Measurements from ENCODE around the gene KTI12.
"Not testable (repeated sequence)": the region's sequence is repeated elsewhere in the genome, so short reads cannot be mapped to it uniquely, and the experiment has no call there.

Gene KTI12

DNA sequence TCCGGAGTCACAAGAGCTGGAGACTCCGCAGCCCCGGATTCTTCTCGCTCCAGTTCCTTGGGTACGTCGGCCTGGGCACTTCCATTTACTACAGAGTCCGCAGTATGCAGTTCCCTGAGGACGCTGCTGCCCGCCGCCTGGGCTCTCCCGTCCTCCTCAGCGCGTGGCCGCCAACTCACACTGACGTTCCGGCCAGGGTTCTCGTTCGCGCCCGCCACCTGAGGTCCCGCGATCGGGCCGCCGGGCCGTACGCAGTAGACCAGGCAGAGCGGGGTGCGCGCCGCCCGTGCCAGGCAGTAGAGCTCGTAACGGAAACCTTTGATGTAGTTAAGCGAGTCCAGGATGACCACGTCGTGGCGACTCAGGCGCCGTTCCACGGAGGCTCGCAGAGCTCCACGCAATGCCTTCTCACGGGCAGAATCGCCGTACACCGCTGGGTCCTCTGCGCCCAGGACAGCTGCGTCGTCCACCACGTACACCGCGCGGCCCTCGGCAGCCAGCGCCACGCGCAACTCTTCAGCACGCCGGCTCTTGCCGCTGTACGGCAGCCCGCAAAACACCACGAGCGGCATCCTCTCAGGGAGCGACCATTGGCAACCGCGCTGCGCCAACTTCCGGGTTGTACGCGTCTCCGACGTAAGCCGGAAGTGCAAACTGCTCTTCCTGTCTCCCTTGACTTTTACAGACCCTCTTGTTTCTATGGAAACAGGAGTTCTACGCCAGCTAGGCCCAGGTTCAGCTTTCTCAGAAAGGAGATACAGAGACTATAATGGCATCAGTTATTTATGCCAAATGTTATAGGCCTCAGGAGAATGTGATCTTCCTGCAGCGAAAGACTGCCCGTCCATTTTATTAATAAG, at the start of gene KTI12:
TSS of gene KTI12 (minus strand) at position 621 of the 860 bp plus-strand sequence. CDS start at position 572, 49 bp downstream.
- Histone ChIP-seq H3K4me3 (ENCODE audit: low read length) (peak within 1 kb of the TSS; percentile 76), H2AFZ (ENCODE audit: low read depth, low read length) (peak within 1 kb of the TSS; percentile 49), H3K4me1 (ENCODE audit: insufficient read depth, low read length) (peaks cover 12% of the 10 kb centered on the region), H3K27me3 (ENCODE audit: insufficient read depth, low read length) (no peaks in the 10 kb centered on the region), H3K9me3 (ENCODE audit: low read length) (no peaks in the 10 kb centered on the region), H3K36me3 (ENCODE audit: insufficient read depth, low read length) (peaks cover 32% of the 10 kb centered on the region)

- H3K36me3 ChIP-seq (ENCODE audit: insufficient read depth, low read length): peaks cover 46% of the 10 kb centered on the region
- no peak overlapping the region for H3K4me3 ChIP-seq (ENCODE audit: low read length)
- no peak overlapping the region for H2AFZ ChIP-seq (ENCODE audit: low read depth, low read length)
- no peaks in the 10 kb centered on the region for H3K27me3 ChIP-seq (ENCODE audit: insufficient read depth, low read length)
- no peaks in the 10 kb centered on the region for H3K9me3 ChIP-seq (ENCODE audit: low read length)
- no peaks in the 10 kb centered on the region for H3K4me1 ChIP-seq (ENCODE audit: insufficient read depth, low read length)
Measured at GRCh38 chr1:52080014-52080415, 46.4 kb upstream of the KTI12 start.

GRCh38 chr1:52077277-52077676, 43.7 kb upstream of the KTI12 start:
- H3K9me3 ChIP-seq (ENCODE audit: low read length); H3K4me1 ChIP-seq (ENCODE audit: insufficient read depth, low read length); H2AFZ ChIP-seq (ENCODE audit: low read depth, low read length); H3K4me3 ChIP-seq (ENCODE audit: low read length); H3K27me3 ChIP-seq (ENCODE audit: insufficient read depth, low read length): not testable (repeated sequence)
- H3K36me3 ChIP-seq (ENCODE audit: insufficient read depth, low read length): peaks cover 42% of the 10 kb centered on the region

- Histone ChIP-seq H3K27me3 (ENCODE audit: insufficient read depth, low read length) (no peaks in the 10 kb centered on the region), H3K4me1 (ENCODE audit: insufficient read depth, low read length) (no peaks in the 10 kb centered on the region), H3K4me3 (ENCODE audit: low read length) (no peak overlapping the region), H3K9me3 (ENCODE audit: low read length) (no peaks in the 10 kb centered on the region), H3K36me3 (ENCODE audit: insufficient read depth, low read length) (peaks cover 52% of the 10 kb centered on the region), H2AFZ (ENCODE audit: low read depth, low read length) (no peak overlapping the region)
Measured at GRCh38 chr1:52072291-52072690, 38.7 kb upstream of the KTI12 start.

DNA sequence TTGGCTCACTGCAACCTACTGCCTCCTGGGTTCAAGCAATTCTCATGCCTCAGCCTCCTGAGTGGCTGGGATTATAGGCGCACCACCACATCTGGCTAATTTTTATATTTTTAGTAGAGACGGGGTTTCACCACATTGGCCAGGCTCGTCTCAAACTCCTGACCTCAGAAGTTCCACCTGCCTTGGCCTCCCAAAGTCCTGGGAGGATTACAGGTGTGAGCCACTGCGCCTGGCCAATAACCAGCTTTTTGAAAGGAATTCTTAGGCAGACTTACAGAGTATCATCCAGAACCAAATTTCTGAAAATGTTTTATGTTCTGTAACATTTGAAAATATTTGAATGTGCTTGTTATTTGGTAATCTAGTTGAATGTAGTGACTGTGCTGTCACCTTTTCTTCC, 37.1 kb upstream of the KTI12 start:
- peaks cover 55% of the 10 kb centered on the region for H3K36me3 ChIP-seq (ENCODE audit: insufficient read depth, low read length)
- no peaks in the 10 kb centered on the region for H3K27me3 ChIP-seq (ENCODE audit: insufficient read depth, low read length)
- H2AFZ ChIP-seq (ENCODE audit: low read depth, low read length): no peak overlapping the region
- no peaks in the 10 kb centered on the region for H3K4me1 ChIP-seq (ENCODE audit: insufficient read depth, low read length)
- H3K4me3 ChIP-seq (ENCODE audit: low read length): no peak overlapping the region
- no peaks in the 10 kb centered on the region for H3K9me3 ChIP-seq (ENCODE audit: low read length)

- Histone ChIP-seq H3K9me3 (ENCODE audit: low read length) (no peaks in the 10 kb centered on the region), H3K36me3 (ENCODE audit: insufficient read depth, low read length) (peaks cover 71% of the 10 kb centered on the region), H3K27me3 (ENCODE audit: insufficient read depth, low read length) (no peaks in the 10 kb centered on the region), H2AFZ (ENCODE audit: low read depth, low read length) (no peak overlapping the region), H3K4me3 (ENCODE audit: low read length) (no peak overlapping the region), H3K4me1 (ENCODE audit: insufficient read depth, low read length) (peaks cover 10% of the 10 kb centered on the region)
Measured at GRCh38 chr1:52063192-52063591, 29.6 kb upstream of the KTI12 start.

DNA sequence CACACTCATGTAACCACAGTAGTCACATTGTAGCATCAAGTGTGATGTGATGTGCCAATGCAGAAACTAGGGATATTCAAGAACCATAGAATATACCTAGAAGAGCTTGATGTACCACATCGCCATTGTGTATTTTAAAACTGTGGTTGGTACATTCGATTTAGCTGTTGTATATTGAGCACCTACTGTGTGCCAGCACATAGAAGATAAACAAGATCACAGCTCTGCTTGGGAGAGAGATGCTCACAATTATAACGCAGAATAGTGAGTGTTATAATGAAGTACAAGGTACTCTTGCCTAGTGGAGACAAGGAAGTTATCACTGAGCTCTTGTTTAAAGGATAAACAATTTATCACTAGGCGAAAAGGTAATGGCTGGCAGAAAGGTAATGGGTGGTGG, 27.2 kb upstream of the KTI12 start:
- H3K4me1 ChIP-seq (ENCODE audit: insufficient read depth, low read length): peaks cover 21% of the 10 kb centered on the region
- H3K27me3 ChIP-seq (ENCODE audit: insufficient read depth, low read length): no peaks in the 10 kb centered on the region
- no peak overlapping the region for H3K4me3 ChIP-seq (ENCODE audit: low read length)
- H2AFZ ChIP-seq (ENCODE audit: low read depth, low read length): no peak overlapping the region
- H3K36me3 ChIP-seq (ENCODE audit: insufficient read depth, low read length): peaks cover 54% of the 10 kb centered on the region
- H3K9me3 ChIP-seq (ENCODE audit: low read length): no peaks in the 10 kb centered on the region

DNA sequence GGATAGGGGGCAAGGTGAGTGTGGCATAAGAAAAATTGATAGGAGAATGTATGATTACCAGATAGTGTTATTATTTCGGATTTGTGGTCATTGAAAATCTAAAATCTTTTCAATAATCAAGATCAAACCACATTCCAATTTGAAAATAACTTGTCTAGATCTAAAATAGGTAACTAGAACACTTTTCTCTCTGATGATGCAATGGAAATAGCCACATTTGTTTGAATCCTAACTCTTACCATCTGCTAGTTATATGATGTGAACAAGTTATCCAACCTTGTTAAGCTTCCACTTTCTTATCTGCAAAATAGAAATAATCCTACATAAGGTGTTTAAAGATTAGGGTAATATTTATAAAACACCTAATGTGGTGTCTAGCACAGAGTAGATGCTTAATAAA, 26.3 kb upstream of the KTI12 start:
- no peaks in the 10 kb centered on the region for H3K27me3 ChIP-seq (ENCODE audit: insufficient read depth, low read length)
- no peak overlapping the region for H3K4me3 ChIP-seq (ENCODE audit: low read length)
- H3K9me3 ChIP-seq (ENCODE audit: low read length): no peaks in the 10 kb centered on the region
- peaks cover 46% of the 10 kb centered on the region for H3K36me3 ChIP-seq (ENCODE audit: insufficient read depth, low read length)
- H3K4me1 ChIP-seq (ENCODE audit: insufficient read depth, low read length): peaks cover 21% of the 10 kb centered on the region
- no peak overlapping the region for H2AFZ ChIP-seq (ENCODE audit: low read depth, low read length)

GRCh38 chr1:52059321-52059720, 25.7 kb upstream of the KTI12 start:
- Histone ChIP-seq H3K4me3 (ENCODE audit: low read length) (no peak overlapping the region), H3K9me3 (ENCODE audit: low read length) (no peaks in the 10 kb centered on the region), H2AFZ (ENCODE audit: low read depth, low read length) (no peak overlapping the region), H3K27me3 (ENCODE audit: insufficient read depth, low read length) (no peaks in the 10 kb centered on the region), H3K4me1 (ENCODE audit: insufficient read depth, low read length) (peaks cover 23% of the 10 kb centered on the region), H3K36me3 (ENCODE audit: insufficient read depth, low read length) (peaks cover 40% of the 10 kb centered on the region)

DNA sequence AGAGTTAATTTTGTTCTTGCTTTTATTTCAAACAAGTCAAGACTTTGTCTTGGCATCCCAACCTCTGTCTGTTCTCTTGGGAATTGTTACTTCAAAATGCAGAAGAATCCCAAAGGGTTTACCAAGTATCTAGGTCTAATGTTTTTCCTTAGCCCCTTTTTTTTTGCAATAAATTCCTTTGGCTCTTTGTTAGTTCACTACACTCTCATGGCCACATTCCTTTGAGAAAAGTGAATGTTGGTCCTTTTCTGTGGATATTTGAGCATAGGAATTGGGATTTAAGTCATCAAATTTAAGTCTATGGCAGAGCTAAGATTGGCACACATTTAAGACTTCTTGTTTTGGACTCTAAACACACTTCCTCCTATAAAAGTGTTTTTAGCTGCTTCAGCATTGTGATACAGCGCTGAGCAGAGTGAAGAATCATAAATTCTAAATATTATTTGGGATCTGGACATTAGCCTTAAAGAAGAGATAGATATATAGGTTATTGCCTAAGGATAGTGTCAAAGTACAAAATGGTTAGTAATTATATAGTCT, 24.3 kb upstream of the KTI12 start:
- H3K4me1 ChIP-seq (ENCODE audit: insufficient read depth, low read length): peaks cover 30% of the 10 kb centered on the region
- no peaks in the 10 kb centered on the region for H3K27me3 ChIP-seq (ENCODE audit: insufficient read depth, low read length)
- no peaks in the 10 kb centered on the region for H3K9me3 ChIP-seq (ENCODE audit: low read length)
- no peak overlapping the region for H2AFZ ChIP-seq (ENCODE audit: low read depth, low read length)
- H3K4me3 ChIP-seq (ENCODE audit: low read length): peak overlapping the region; percentile 69
- peaks cover 32% of the 10 kb centered on the region for H3K36me3 ChIP-seq (ENCODE audit: insufficient read depth, low read length)

GRCh38 chr1:52057255-52057654, 23.6 kb upstream of the KTI12 start:
- Histone ChIP-seq H3K27me3 (ENCODE audit: insufficient read depth, low read length) (no peaks in the 10 kb centered on the region), H3K36me3 (ENCODE audit: insufficient read depth, low read length) (peaks cover 31% of the 10 kb centered on the region)

DNA sequence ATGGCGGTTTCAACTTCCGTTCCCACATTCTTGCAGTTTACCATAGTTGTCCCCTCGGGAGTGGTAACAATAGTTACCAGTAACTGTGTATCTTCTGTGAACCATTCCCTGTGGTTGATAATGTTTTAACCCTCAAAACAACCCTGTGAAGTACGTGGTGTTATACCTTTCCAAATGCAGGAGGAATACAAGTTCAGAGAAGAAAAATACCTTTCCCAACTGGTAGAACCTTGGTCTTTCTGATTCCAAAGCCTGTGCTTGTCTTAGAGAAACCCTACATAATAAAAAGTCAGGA, 23.3 kb upstream of the KTI12 start:
- Histone ChIP-seq H3K4me3 (ENCODE audit: low read length) (peak overlapping the region; percentile 69), H2AFZ (ENCODE audit: low read depth, low read length) (no peak overlapping the region), H3K4me1 (ENCODE audit: insufficient read depth, low read length) (peaks cover 30% of the 10 kb centered on the region), H3K9me3 (ENCODE audit: low read length) (no peaks in the 10 kb centered on the region), H3K27me3 (ENCODE audit: insufficient read depth, low read length) (no peaks in the 10 kb centered on the region), H3K36me3 (ENCODE audit: insufficient read depth, low read length) (peaks cover 32% of the 10 kb centered on the region)

More at GRCh38 chr1:52057255-52057654, 23.6 kb upstream of the KTI12 start:
- no peak overlapping the region for H2AFZ ChIP-seq (ENCODE audit: low read depth, low read length)
- H3K9me3 ChIP-seq (ENCODE audit: low read length): no peaks in the 10 kb centered on the region
- peak overlapping the region; percentile 69 for H3K4me3 ChIP-seq (ENCODE audit: low read length)
- H3K4me1 ChIP-seq (ENCODE audit: insufficient read depth, low read length): peaks cover 30% of the 10 kb centered on the region

- Histone ChIP-seq H3K36me3 (ENCODE audit: insufficient read depth, low read length) (peaks cover 33% of the 10 kb centered on the region), H2AFZ (ENCODE audit: low read depth, low read length) (peak within 1 kb of the TSS; percentile 65), H3K4me3 (ENCODE audit: low read length) (peak within 1 kb of the TSS; percentile 69), H3K27me3 (ENCODE audit: insufficient read depth, low read length) (no peaks in the 10 kb centered on the region), H3K4me1 (ENCODE audit: insufficient read depth, low read length) (peaks cover 30% of the 10 kb centered on the region), H3K9me3 (ENCODE audit: low read length) (no peaks in the 10 kb centered on the region)
Measured at GRCh38 chr1:52056163-52056936, 22.7 kb upstream of the KTI12 start, which contains the start of gene BTF3L4. Gene BTF3L4 (plus strand): TSS chr1:52056295. CDS start chr1:52059848, 3,553 bp downstream.

All from neuron (in vitro differentiated cells).